ENCODE measurements around the gene CHCHD1.
A peak's percentile ranks its signal among the peaks of the same experiment; 100 is the strongest.
"Not testable (repeated sequence)": the region's sequence is repeated elsewhere in the genome, so short reads cannot be mapped to it uniquely, and the experiment has no call there.

The CHCHD1 gene

DNA sequence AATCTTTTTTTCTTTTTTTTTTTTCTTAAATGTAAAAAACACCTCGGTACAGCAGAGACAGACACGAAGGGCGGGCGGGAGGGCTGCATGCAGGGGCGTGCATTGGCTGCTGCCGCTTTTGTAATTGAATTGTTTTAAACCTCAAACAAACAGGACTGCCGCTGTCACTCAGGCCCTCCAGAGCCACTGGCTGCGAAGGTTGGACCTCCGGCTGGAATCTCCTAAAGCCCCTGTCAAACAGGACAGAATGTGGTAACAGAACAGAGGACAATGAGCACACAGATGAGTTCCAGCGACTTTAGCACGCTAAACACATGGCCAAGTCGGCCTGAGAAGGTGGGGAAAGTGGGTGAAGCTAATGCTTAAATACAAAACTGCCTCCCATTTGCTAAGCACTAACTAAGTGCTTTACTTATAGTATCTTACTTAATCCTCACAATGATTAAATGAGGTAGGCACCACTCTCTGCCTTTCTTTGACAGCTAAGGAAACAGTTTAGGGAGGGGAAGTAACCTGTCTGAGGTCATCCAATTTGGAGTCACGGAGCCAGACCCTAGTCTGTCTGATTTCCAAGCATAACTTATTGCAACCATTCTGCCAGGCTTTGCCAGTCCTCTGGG is 32.5 kb downstream of the CHCHD1 start:
- DNase-seq = no peak

DNA sequence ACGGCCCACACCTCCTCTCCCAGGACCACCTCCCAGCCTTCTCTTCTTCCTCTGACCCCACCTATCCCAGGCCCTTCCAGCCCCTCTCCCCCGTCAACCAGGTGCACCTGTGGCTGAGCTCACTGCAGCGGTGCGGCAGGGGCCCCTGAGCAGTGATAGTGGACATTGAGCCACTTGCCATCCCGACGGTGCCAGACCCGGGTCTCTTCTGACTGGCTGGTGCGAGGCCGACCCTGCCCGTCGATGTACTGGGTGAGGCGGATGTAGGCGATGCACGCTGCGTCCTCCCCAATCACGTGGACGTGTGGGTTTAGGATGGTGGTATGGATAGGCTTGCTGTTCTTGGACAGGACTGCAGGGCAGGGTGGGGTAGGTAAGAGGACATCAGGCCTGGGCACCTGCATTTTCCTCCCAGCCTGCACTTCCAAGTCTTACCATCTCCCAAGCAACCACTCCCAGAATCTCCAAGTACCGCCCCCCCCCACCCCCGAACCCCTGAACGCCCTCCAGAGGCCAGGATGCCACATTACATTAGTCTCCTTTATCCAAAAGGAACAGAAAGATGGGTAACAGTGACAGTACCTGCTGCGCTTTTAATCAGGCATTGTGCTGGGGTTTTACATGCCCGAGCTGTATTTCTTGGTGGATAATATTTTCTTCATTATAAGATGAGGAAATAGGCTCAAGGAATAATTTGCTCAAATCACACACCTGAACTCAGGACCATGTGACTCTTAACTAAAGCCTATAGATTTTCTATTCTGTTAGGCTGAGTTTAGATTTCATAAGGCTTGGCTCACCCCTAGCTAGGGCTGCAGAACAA is 33.3 kb downstream of the CHCHD1 start:
- peak; percentile 57 to 60 for DNase-seq

DNA sequence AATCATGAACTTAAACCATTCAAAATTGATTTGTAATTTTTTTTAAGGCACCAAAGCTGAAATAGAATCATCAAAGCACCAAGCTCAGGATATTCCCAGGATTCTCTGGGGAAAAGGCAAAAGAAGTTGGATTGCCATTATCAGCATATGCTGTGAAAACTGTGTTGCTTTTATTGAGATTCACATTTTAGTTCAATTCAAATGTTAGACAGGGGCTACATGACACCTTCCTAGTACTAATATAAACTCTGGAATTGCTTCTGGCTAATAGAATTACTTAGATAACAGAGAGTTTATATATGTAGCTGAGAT is 33.8 kb downstream of the CHCHD1 start:
- DNase-seq = no peak

DNA sequence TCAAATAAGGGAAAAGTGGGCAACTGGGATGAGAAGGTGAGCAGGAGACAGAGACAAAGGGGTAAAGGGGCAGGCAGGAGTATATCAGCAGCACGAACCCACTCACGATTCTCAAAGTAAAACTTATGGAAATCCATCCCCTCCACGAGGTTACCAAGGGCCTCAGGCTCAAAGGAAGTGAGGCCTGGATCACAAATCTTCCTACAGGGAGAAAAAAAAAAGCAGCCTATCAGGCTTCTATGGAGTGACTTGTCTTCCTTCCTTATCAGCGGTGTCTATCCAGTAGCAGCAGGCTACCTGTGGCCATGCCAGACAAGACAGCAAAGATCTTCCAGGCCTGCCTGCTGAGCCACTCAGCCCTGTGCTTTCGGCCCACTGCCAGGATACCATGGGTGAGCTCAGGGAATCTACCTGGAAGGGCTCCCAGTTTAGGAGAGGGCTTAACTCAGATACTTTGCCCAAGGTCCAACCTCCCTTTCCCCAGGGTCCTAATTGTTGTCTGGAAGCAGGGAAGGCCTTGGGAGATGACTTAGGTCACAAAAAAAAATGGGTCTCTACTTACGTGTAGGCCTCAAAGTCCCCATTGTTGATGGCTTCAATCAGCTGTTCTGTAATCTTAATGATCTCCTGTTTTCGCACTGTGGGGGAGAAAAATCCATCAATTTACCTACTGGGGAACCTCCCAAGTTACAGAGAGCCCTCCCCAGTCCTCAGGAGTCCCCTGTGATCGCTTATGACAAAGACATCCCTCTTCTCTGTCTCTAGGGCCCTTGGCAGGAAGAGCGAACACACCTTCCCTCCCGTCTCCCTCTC is 35.3 kb downstream of the CHCHD1 start:
- no peak for DNase-seq

DNA sequence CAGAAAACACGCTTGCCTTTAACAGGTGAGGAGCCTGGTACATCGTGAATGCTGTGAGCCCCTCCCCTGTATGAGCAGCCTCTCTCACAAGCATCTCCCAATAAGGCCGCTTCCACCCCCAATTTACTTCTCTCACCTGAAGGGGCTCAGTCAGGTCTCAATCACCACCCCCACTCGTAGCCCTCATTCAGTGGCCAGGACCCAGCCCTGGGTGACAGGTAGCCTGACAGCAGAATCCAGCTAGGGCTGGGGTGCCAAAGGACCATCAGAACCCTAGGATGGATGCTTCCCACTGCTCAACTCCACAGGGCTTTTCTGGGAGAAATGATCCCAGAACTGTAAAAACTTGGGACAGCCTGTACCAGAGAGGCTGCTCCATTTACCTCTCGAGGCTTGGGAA is 36.0 kb downstream of the CHCHD1 start:
- DNase-seq = no peak

DNA sequence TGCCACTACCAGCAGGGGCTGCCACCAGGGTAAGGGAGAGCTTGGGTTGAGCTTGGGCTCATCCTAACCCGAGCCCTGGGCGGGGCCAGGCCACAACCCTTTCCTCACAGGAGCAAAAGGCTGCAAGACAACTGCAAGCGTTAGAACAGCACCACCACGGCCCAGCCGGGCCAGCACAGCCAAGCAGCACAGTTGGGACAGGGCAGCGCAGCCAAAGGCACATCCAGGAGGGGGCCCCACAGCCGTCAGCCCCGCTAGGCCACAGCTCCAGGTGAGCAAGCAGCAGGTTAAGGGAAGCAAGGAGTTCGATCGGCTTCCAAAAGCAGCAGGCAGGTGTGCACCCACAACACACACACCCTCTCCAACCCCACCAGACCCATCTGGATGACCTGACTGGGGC is 36.6 kb downstream of the CHCHD1 start:
- DNase-seq = no peak

DNA sequence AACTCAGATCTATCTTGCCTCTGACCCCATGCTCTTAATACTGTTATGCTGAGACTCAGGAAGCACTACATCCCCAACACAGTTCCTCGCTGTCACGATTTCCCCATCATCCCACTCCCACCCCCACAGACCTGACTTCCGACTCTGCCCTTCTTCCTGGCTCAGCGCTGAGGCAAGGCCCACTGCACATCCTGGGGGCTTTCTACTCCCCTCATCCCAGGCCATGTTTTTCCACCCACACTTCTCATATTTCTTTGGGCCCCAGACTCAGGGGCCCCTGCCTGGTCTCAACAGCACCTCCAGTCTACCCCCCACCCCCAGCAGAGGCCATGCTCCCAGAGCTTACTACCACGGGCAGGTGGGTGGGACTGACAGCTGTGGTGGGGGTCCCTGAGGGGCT is 37.2 kb downstream of the CHCHD1 start:
- peak; percentile 91 to 92 for DNase-seq

DNA sequence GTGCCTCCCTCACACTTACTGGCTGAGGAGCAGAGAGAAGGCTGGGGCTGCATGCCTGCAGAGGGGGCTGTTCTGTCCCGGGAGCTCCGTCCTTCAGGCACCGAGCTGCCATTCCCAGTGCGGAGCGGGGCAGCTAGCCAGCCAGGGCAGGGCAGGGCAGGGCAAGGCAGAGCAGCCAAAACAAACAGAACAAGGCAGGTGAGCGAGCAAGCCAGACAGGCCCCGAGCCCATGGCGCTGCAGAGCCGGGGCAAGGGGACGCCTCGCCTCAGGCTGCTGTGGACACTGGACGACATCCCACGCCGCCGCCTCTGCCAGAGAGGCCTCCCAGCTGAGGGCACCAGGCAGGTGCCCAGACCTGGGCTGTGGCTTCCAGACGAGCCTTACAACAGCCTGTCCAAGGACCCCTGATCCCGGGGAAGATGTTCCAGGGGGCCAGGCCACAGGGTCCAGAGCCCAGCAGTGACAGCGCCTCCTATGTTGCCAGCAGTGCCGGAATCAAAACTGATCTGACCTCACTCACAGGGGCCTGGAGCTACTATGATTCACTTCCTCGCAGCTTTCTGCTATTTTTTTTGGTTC is 37.8 kb downstream of the CHCHD1 start:
- peak; percentile 85 to 88 for DNase-seq

DNA sequence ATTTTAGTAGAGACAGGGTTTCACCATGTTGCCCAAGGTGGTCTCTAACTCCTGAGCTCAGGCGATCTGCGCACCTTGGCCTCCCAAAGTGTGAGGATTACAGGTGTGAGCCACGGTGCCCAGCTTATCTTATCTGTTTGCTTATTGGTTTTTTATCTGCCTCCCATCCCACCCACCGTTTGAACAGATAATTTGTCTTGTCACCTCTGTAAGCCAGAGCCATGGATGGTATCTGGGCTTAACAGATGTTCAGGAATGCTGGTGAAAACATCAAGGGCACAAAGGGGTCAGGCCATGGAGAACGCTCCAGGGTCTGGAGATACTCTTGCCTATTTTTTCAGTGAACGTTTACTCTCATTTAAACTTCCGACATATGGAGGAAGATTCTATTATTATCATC is 41.5 kb downstream of the CHCHD1 start:
- DNase-seq = no peak

DNA sequence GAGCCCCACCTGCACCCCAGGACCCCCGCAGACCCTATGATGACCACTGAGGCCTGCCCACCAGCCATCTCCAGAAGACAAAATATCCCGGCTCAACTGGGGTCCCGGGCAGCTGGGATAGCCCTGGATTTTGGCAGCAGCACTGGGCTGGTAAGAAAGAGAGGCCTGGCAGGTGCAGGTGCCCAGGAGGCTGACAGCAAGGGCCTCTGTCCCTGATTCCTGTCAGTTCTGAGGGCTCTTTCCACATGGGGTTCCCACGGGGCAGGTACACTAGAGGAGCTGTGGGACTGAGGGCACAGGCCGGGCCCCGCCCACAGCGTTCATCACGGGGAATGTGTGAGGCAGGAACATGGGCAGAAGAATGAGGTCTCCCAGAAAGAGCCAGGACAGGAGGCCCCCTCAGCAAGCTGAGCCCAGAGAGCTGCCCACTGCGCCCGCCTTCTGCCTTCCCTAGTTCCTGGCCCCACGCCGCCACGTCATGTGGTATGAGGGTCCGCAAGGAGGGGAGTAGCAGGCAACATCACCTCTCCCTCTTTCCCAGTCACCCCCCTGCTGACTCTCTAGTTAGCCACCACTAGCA is 42.4 kb downstream of the CHCHD1 start:
- DNase-seq = no peak

DNA sequence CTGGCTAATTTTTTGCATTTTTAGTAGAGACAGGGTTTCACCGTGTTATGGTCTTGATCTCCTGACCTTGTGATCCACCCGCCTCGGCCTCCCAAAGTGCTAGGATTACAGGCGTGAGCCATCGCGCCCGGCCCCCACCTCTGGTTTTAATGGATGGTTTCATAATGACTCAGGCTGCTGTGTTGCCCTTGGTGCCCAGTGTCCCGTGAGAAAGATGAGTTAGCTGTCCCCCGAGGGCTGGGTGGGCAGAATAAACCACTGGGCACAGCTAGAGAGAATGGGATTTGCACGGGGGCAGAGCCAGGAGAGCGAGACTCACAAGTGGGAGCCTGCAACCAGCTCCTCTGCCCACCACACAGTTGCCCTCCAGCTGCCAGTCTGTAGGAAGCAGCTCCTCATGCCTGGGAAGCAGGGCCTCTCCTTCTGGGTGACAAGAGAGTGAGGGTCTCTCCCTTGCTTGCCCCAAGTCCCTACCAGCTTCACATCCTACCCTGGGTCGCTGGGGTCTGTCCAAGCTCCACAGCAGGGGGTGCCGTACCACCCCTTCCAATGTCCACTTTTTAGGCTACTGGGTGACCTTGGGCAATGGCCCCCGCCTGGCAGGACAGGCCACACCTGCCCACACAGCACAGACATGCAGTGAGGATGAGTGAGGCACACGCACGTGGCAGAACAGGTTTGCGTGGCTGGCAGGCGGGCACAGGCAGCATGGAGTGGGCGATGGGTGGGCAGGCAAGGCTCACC is 45.7 kb downstream of the CHCHD1 start:
- no peak for DNase-seq

DNA sequence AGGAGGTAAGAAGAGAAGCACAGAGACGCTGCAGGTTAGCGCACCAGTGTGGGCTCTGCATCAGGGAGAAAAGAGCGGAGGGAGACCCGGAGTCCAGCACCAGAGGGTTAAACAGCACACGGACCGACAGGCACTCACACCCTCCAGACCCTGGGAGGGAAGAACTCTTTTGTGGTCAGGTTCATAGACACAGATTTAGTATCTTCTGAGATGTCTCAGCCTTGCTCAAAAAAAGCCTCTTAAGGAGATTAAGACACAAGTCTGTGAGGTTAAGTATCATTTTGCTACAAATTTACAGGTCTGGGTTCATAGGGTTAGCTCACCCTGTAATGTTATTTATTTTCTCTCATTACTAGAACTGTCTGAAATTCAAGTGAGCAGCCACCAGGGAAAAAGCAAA is 46.3 kb downstream of the CHCHD1 start:
- no peak for DNase-seq

DNA sequence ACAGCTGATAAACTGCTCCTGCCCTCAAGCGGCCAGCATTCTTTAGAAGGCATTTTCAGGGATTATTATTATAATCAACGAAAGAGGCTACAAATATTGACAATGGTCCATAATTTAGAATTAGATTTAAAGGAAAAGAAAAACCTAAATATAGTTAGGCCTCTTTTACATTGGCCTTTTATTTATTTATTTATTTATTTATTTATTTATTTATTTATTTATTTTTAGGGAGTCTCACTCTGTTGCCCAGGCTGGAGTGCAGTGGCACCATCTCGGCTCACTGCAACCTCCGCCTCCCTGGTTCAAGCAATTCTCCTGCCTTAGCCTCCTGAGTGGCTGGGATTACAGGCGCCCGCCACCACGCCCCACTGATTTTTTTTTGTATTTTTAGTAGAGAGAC is 47.2 kb downstream of the CHCHD1 start:
- not testable (repeated sequence) for DNase-seq
